Chondrocyte (in vitro differentiated cells): ENCODE measurements around the gene PGP. TPM values are rescaled to one million over a fixed set of nuclear protein-coding genes. Genes with fewer than 3 reads are reported as not detected.

Source experiments
- DNase-seq: peaks from one replicate; pipeline ENCODE4 v3.0.0; 2021; ENCODE audit warnings: mixed read lengths, low spot score
- H3K27ac Mint-ChIP-seq: one replicate; pipeline ENCODE4 v1.8.0; 2021; ENCODE audit warnings: mild to moderate bottlenecking, moderate library complexity, mixed read lengths; ENCODE audit not compliant: unreplicated experiment
- H3K27me3 Mint-ChIP-seq: 2 replicates; pipeline ENCODE4 v1.8.0; 2021; ENCODE audit warnings: low read depth, mixed read lengths
- H3K36me3 Mint-ChIP-seq: 2 replicates; pipeline ENCODE4 v1.8.0; 2021; ENCODE audit warnings: low read depth, mixed read lengths
- H3K4me1 Mint-ChIP-seq: 2 replicates; pipeline ENCODE4 v1.8.0; 2021; ENCODE audit warnings: low read depth, mild to moderate bottlenecking, mixed read lengths
- H3K4me3 Mint-ChIP-seq: one replicate; pipeline ENCODE4 v1.8.0; 2021; ENCODE audit warnings: mild to moderate bottlenecking, moderate library complexity, mixed read lengths; ENCODE audit not compliant: unreplicated experiment
- H3K9me3 Mint-ChIP-seq: 2 replicates; pipeline ENCODE4 v1.8.0; 2021; ENCODE audit warnings: low read depth, mixed read lengths
- CTCF ChIP-seq: fragments of 200-600 bp; sonication (generic); IDR thresholded peaks from 2 replicates; pipeline ENCODE4 v1.5.0; 2021; ENCODE audit warnings: antibody characterized with exemption, mild to moderate bottlenecking, moderate library complexity
- total RNA-seq: library from RNA; stranded (reverse); gene quantifications from 3 replicates; pipeline ENCODE4 v1.2.1, GENCODE V29; 2021

PGP gene
- total RNA-seq, 1 donor from 2014 or later = 15.6 TPM

GRCh38 chr16:2188395-2188794, 26.2 kb downstream of the PGP start:
- H3K27me3 Mint-ChIP-seq = no peaks in the 10 kb centered on the region
- TF ChIP-seq CTCF = no peak
- no peak overlapping the region for H3K4me3 Mint-ChIP-seq

GRCh38 chr16:2187212-2187611, 27.4 kb downstream of the PGP start:
- Mint-ChIP-seq H3K27ac (no peak overlapping the region), H3K36me3 (peaks cover under 1% of the 10 kb centered on the region), H3K4me1 (no peaks in the 10 kb centered on the region), H3K9me3 (no peaks in the 10 kb centered on the region), H3K4me3 (no peak overlapping the region), H3K27me3 (no peaks in the 10 kb centered on the region)
- DNase-seq = no peak
- TF ChIP-seq CTCF = no peak

More at GRCh38 chr16:2188395-2188794, 26.2 kb downstream of the PGP start:
- no peak for DNase-seq
- Mint-ChIP-seq H3K27ac (no peak overlapping the region), H3K36me3 (no peaks in the 10 kb centered on the region), H3K4me1 (no peaks in the 10 kb centered on the region), H3K9me3 (no peaks in the 10 kb centered on the region)

- Mint-ChIP-seq H3K4me3 (no peak overlapping the region), H3K4me1 (no peaks in the 10 kb centered on the region), H3K36me3 (peaks cover 2% of the 10 kb centered on the region), H3K27me3 (no peaks in the 10 kb centered on the region), H3K9me3 (no peaks in the 10 kb centered on the region), H3K27ac (no peak overlapping the region)
- TF ChIP-seq CTCF = no peak
- no peak for DNase-seq
Observed at GRCh38 chr16:2186505-2186904, 28.1 kb downstream of the PGP start.

GRCh38 chr16:2186064-2186463, 28.6 kb downstream of the PGP start:
- H3K27me3 Mint-ChIP-seq = no peaks in the 10 kb centered on the region
- H3K4me3 Mint-ChIP-seq = no peak overlapping the region
- no peak for TF ChIP-seq CTCF
- no peaks in the 10 kb centered on the region for H3K9me3 Mint-ChIP-seq
- H3K4me1 Mint-ChIP-seq = no peaks in the 10 kb centered on the region
- peaks cover 2% of the 10 kb centered on the region for H3K36me3 Mint-ChIP-seq
- DNase-seq = no peak
- H3K27ac Mint-ChIP-seq = no peak overlapping the region

GRCh38 chr16:2184962-2185361, 29.7 kb downstream of the PGP start:
- H3K27ac Mint-ChIP-seq = no peak overlapping the region

More at GRCh38 chr16:2184962-2185361, 29.7 kb downstream of the PGP start:
- peaks cover 2% of the 10 kb centered on the region for H3K36me3 Mint-ChIP-seq
- H3K4me3 Mint-ChIP-seq = no peak overlapping the region
- H3K4me1 Mint-ChIP-seq = no peaks in the 10 kb centered on the region
- no peak for TF ChIP-seq CTCF
- H3K27me3 Mint-ChIP-seq = no peaks in the 10 kb centered on the region
- H3K9me3 Mint-ChIP-seq = no peaks in the 10 kb centered on the region
- DNase-seq = no peak
